Parathyroid adenoma (tissue), 2 donors: ENCODE results near the gene COQ7.

Source experiments
- H2AFZ ChIP-seq: fragments of 300-600 bp; sonication (generic); one replicate; pipeline ENCODE4 v1.7.0; 2017; ENCODE audit warnings: antibody characterized with exemption, mild to moderate bottlenecking
- H3K27ac ChIP-seq: fragments of 300-600 bp; sonication (generic); one replicate; pipeline ENCODE4 v1.7.0; 2017
- H3K27me3 ChIP-seq: fragments of 300-600 bp; sonication (generic); one replicate; pipeline ENCODE4 v1.7.0; 2017; ENCODE audit warnings: low read length; ENCODE audit not compliant: control insufficient read depth, insufficient read depth
- H3K36me3 ChIP-seq: fragments of 300-600 bp; sonication (generic); one replicate; pipeline ENCODE4 v1.7.0; 2017; ENCODE audit warnings: low read length; ENCODE audit not compliant: control insufficient read depth, insufficient read depth
- H3K4me1 ChIP-seq: fragments of 300-600 bp; sonication (generic); one replicate; pipeline ENCODE4 v1.7.0; 2017; ENCODE audit warnings: control low read depth
- H3K4me2 ChIP-seq: fragments of 300-600 bp; sonication (generic); one replicate; pipeline ENCODE4 v1.7.0; 2017; ENCODE audit warnings: low read length
- H3K4me3 ChIP-seq: fragments of 300-600 bp; sonication (generic); one replicate; pipeline ENCODE4 v1.7.0; 2017; ENCODE audit warnings: low read depth, low read length
- H3K79me2 ChIP-seq: fragments of 300-600 bp; sonication (generic); one replicate; pipeline ENCODE4 v1.7.0; 2017; ENCODE audit warnings: control low read depth
- H3K9ac ChIP-seq: fragments of 300-600 bp; sonication (generic); one replicate; pipeline ENCODE4 v1.7.0; 2017; ENCODE audit warnings: mild to moderate bottlenecking
- H3K9me3 ChIP-seq: fragments of 300-600 bp; sonication (generic); one replicate; pipeline ENCODE4 v1.7.0; 2017; ENCODE audit warnings: low read length; ENCODE audit not compliant: control insufficient read depth
- CTCF ChIP-seq: fragments of 300-600 bp; sonication (generic); IDR thresholded peaks from one replicate; pipeline ENCODE4 v1.7.0; 2017; ENCODE audit warnings: antibody characterized with exemption, mild to moderate bottlenecking
- donor health status: primary hyperparathyroidism.

COQ7 gene

GRCh38 chr16:19062706-19063105 is 4.7 kb upstream of the COQ7 start:
- Histone ChIP-seq H3K4me1 (no peaks in the 10 kb centered on the region), H3K4me3 (no peak overlapping the region), H3K36me3 (no peaks in the 10 kb centered on the region), H3K27ac (no peak overlapping the region), H3K9ac (no peak overlapping the region), H3K79me2 (no peaks in the 10 kb centered on the region), H2AFZ (no peak overlapping the region), H3K4me2 (no peak overlapping the region), H3K27me3 (no peaks in the 10 kb centered on the region), H3K9me3 (no peaks in the 10 kb centered on the region)
- no peak for TF ChIP-seq CTCF

- Histone ChIP-seq H3K36me3 (no peaks in the 10 kb centered on the region), H3K9me3 (no peaks in the 10 kb centered on the region), H3K27me3 (no peaks in the 10 kb centered on the region), H3K4me3 (peak overlapping the region; percentile 91), H3K79me2 (no peaks in the 10 kb centered on the region), H3K4me1 (no peaks in the 10 kb centered on the region), H3K27ac (peak overlapping the region; percentile 94), H2AFZ (peak overlapping the region; percentile 80), H3K4me2 (peak overlapping the region; percentile 72), H3K9ac (no peak overlapping the region)
- no peak for TF ChIP-seq CTCF
Measured at GRCh38 chr16:19066988-19067348, 446 bp upstream of the COQ7 start.

GRCh38 chr16:19068237-19068815 is 912 bp downstream of the COQ7 start:
- peak overlapping the region; percentile 58 for H3K9ac ChIP-seq
- no peaks in the 10 kb centered on the region for H3K4me1 ChIP-seq
- peak overlapping the region; percentile 82 for H3K4me2 ChIP-seq
- peak overlapping the region; percentile 94 for H3K27ac ChIP-seq
- H3K36me3 ChIP-seq, result no peaks in the 10 kb centered on the region
- H3K27me3 ChIP-seq, result no peaks in the 10 kb centered on the region
- TF ChIP-seq CTCF, result no peak
- no peaks in the 10 kb centered on the region for H3K9me3 ChIP-seq
- peak overlapping the region; percentile 80 for H2AFZ ChIP-seq
- H3K79me2 ChIP-seq, result no peaks in the 10 kb centered on the region
- peak overlapping the region; percentile 91 for H3K4me3 ChIP-seq

- H3K9ac ChIP-seq, result no peak overlapping the region
- no peaks in the 10 kb centered on the region for H3K4me1 ChIP-seq
- H3K79me2 ChIP-seq, result peaks cover 2% of the 10 kb centered on the region
- peak; percentile 53 for TF ChIP-seq CTCF
- no peaks in the 10 kb centered on the region for H3K36me3 ChIP-seq
- no peak overlapping the region for H3K27ac ChIP-seq
- no peak overlapping the region for H2AFZ ChIP-seq
- no peaks in the 10 kb centered on the region for H3K9me3 ChIP-seq
- no peak overlapping the region for H3K4me2 ChIP-seq
- H3K27me3 ChIP-seq, result no peaks in the 10 kb centered on the region
- no peak overlapping the region for H3K4me3 ChIP-seq
Measured at GRCh38 chr16:19071811-19072777, 4.7 kb downstream of the COQ7 start.
